ENCODE results near the gene GTF2IRD1. TPM values are rescaled to one million over a fixed set of nuclear protein-coding genes. Genes with fewer than 3 reads are reported as not detected.
A peak's percentile ranks its signal among the peaks of the same experiment; 100 is the strongest.

The GTF2IRD1 gene
- total RNA-seq, 1 experiment from 2014 or later = 34.3 TPM

DNA sequence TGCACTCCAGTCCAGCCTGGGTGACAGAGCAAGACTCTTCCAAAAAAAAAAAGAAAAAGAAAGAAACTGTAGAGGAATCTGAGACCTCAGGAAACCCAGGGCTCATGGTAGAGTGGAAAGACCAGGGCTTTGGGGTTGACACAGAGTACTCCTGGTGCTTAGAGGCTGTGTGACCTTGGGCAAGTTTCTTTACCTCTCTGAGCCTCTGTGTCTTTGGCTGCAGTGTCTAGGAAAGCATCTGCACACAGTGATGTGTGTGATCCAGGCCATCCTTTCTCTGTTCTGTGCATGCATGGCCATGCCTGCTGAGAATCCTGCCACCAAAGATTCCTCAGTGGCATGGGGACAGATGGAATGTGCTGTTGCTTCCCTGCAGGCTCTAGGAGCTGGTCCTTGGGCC is 132.1 kb downstream of the GTF2IRD1 start:
- Histone ChIP-seq H3K4me1 (ENCODE audit: insufficient read depth, low read length) (no peaks in the 10 kb centered on the region), H3K27me3 (ENCODE audit: insufficient read depth, low read length) (no peaks in the 10 kb centered on the region), H4K5ac (ENCODE audit: insufficient read length, low read depth, low read length) (no peak overlapping the region), H2BK12ac (ENCODE audit: insufficient read length, low read depth, low read length) (no peak overlapping the region), H3K56ac (ENCODE audit: insufficient read length, low read depth, low read length) (no peak overlapping the region), H2BK5ac (ENCODE audit: insufficient read length, low read length) (no peak overlapping the region), H2AFZ (ENCODE audit: low read length) (no peak overlapping the region), H3K4ac (ENCODE audit: low read depth, low read length) (no peak overlapping the region), H4K8ac (replicated peaks; ENCODE audit: insufficient read length, low read depth, low read length) (no peak overlapping the region), H3K79me2 (ENCODE audit: insufficient read depth, low read length) (no peaks in the 10 kb centered on the region), H4K20me1 (ENCODE audit: control insufficient read depth, insufficient read depth, insufficient read length) (no peaks in the 10 kb centered on the region), H3T11ph (ENCODE audit: low read length) (no peak overlapping the region), H3K23me2 (ENCODE audit: insufficient read length, low read depth, low read length, poor library complexity, severe bottlenecking) (no peaks in the 10 kb centered on the region), H2BK120ac (ENCODE audit: low read depth, low read length, poor library complexity, severe bottlenecking) (no peak overlapping the region), H3K9ac (ENCODE audit: extremely low read depth, insufficient read length, low read length) (no peak overlapping the region), H3K27ac (ENCODE audit: insufficient read length, low read depth, low read length) (no peak overlapping the region), H3K23ac (ENCODE audit: insufficient read length, low read depth, low read length) (no peak overlapping the region), H2BK15ac (ENCODE audit: low read depth, low read length) (no peak overlapping the region), H3K79me1 (ENCODE audit: insufficient read depth, low read depth, low read length, poor library complexity, severe bottlenecking) (no peaks in the 10 kb centered on the region), H3K18ac (ENCODE audit: insufficient read length, low read depth, low read length) (no peak overlapping the region), H3K4me2 (ENCODE audit: insufficient read depth, insufficient read length, low read length) (no peak overlapping the region), H3K14ac (ENCODE audit: insufficient read depth, low read length) (no peak overlapping the region), H3K9me3 (ENCODE audit: control insufficient read depth, low read depth, low read length) (no peaks in the 10 kb centered on the region), H4K91ac (ENCODE audit: insufficient read length, low read depth, low read length) (no peak overlapping the region), H2AK5ac (ENCODE audit: insufficient read length, low read length) (no peak overlapping the region), H2BK20ac (ENCODE audit: low read depth, low read length, poor library complexity, severe bottlenecking) (no peak overlapping the region)
- Mint-ChIP-seq H3K27me3 (ENCODE audit: low read depth) (no peaks in the 10 kb centered on the region; the same call in 1 of the 2 replicates), H3K27ac (peak overlapping the region; percentile 72 to 91 (median 80); a peak in 6 of 7 replicates), H3K4me1 (peaks cover 22 to 33% of the 10 kb centered on the region in 2 experiments), H3K36me3 (ENCODE audit: insufficient read depth in 1 of 3, low read depth in 3 of 3) (peaks cover 4 to 19% (median 15%) of the 10 kb centered on the region in 3 experiments; a peak in 6 of 7 replicates), H3K9me3 (no peaks in the 10 kb centered on the region), H3K4me3 (no peak overlapping the region)
- no peak for DNase-seq
- TF ChIP-seq, protein P1, sequence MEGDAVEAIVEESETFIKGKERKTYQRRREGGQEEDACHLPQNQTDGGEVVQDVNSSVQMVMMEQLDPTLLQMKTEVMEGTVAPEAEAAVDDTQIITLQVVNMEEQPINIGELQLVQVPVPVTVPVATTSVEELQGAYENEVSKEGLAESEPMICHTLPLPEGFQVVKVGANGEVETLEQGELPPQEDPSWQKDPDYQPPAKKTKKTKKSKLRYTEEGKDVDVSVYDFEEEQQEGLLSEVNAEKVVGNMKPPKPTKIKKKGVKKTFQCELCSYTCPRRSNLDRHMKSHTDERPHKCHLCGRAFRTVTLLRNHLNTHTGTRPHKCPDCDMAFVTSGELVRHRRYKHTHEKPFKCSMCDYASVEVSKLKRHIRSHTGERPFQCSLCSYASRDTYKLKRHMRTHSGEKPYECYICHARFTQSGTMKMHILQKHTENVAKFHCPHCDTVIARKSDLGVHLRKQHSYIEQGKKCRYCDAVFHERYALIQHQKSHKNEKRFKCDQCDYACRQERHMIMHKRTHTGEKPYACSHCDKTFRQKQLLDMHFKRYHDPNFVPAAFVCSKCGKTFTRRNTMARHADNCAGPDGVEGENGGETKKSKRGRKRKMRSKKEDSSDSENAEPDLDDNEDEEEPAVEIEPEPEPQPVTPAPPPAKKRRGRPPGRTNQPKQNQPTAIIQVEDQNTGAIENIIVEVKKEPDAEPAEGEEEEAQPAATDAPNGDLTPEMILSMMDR (conservative IDR thresholded peaks at IDR 0.05) = no peak

Measured in H9 (cell line).